ENCODE data around the gene NINJ1. TPM values are rescaled to one million over a fixed set of nuclear protein-coding genes. Genes with fewer than 3 reads are reported as not detected.

Gene NINJ1
- total and polyA plus RNA-seq, 4 experiments from 2014 or later: 31.1 to 92.4 (median 53.5) TPM

GRCh38 chr9:93128011-93128714, 5.9 kb downstream of the NINJ1 start:
- no peak overlapping the region for H3K27ac ChIP-seq (ENCODE audit: low read depth, low read length)
- Mint-ChIP-seq H3K27me3 (no peaks in the 10 kb centered on the region), H3K4me3 (peak overlapping the region in 4 of 8 donors; percentile 4 to 23 (median 14)), H3K9me3 (no peaks in the 10 kb centered on the region), H3K36me3 (peaks cover 0 to 31% of the 10 kb centered on the region in 2 donors), H3K27ac (peak overlapping the region; percentile 58 to 98 (median 80)), H3K4me1 (peaks cover 41 to 89% (median 61%) of the 10 kb centered on the region in 4 donors)
- H3K9me3 ChIP-seq (ENCODE audit: control insufficient read depth in 1 of 2, low read length in 2 of 2): no peaks in the 10 kb centered on the region
- POLR2A ChIA-PET (ENCODE audit: partially characterized antibody): interaction anchor here (1.4 kb wide), 1 partner anchor 32 kb away, joined by 3 read pairs; the partner anchor contains the start of gene CARD19
- intact Hi-C loops (cut with micrococcal nuclease): no loop called here
- CTCF ChIA-PET (ENCODE audit: partially characterized antibody): interaction anchor here (1.0 to 1.6 kb wide), 2 partner anchors 8 to 19 kb away, joined by 3 to 7 read pairs; no protein-coding TSS in a partner anchor
- H3K4me3 ChIP-seq (ENCODE audit: low read length in 2 of 2): no peak overlapping the region
- H3K27me3 ChIP-seq (ENCODE audit: insufficient read depth, low read length): no peaks in the 10 kb centered on the region
- H3K36me3 ChIP-seq (ENCODE audit: insufficient read depth, low read length): peaks cover 7% of the 10 kb centered on the region
- DNase-seq: peak in 1 of 5 donors; percentile 24
- H3K4me1 ChIP-seq (ENCODE audit: insufficient read depth, low read length): peaks cover 74% of the 10 kb centered on the region

GRCh38 chr9:93127395-93127911, 6.6 kb downstream of the NINJ1 start:
- H3K9me3 Mint-ChIP-seq: no peaks in the 10 kb centered on the region

GRCh38 chr9:93126825-93127368, 7.2 kb downstream of the NINJ1 start:
- H3K36me3 Mint-ChIP-seq: peaks cover 0 to 31% of the 10 kb centered on the region in 2 donors
- H3K27ac Mint-ChIP-seq: peak overlapping the region; percentile 35 to 87 (median 74)
- H3K9me3 ChIP-seq (ENCODE audit: control insufficient read depth in 1 of 2, low read length in 2 of 2): no peaks in the 10 kb centered on the region
- peaks cover 61% of the 10 kb centered on the region for H3K4me1 ChIP-seq (ENCODE audit: insufficient read depth, low read length)
- peak overlapping the region in 4 of 8 donors; percentile 48 to 74 (median 54) for H3K4me3 Mint-ChIP-seq
- H3K27me3 Mint-ChIP-seq: no peaks in the 10 kb centered on the region
- H3K4me1 Mint-ChIP-seq: peaks cover 28 to 77% (median 50%) of the 10 kb centered on the region in 4 donors
- H3K4me3 ChIP-seq (ENCODE audit: low read length in 2 of 2): no peak overlapping the region
- peaks cover 7% of the 10 kb centered on the region for H3K36me3 ChIP-seq (ENCODE audit: insufficient read depth, low read length)
- DNase-seq: peak in 1 of 5 donors; percentile 43
- POLR2A ChIA-PET (ENCODE audit: partially characterized antibody): interaction anchor here (0.6 to 1.4 kb wide), 4 partner anchors 20 to 130 kb away, joined by 3 to 5 read pairs (median 3); partner anchors contain the start of gene CARD19
- peak overlapping the region; percentile 55 for H3K27ac ChIP-seq (ENCODE audit: low read depth, low read length)
- CTCF ChIA-PET (ENCODE audit: partially characterized antibody): interaction anchor here (1.6 kb wide), 1 partner anchor 18 kb away, joined by 7 read pairs; no protein-coding TSS in a partner anchor
- intact Hi-C loops (cut with micrococcal nuclease): no loop called here
- no peaks in the 10 kb centered on the region for H3K9me3 Mint-ChIP-seq
- no peaks in the 10 kb centered on the region for H3K27me3 ChIP-seq (ENCODE audit: insufficient read depth, low read length)

More at GRCh38 chr9:93127395-93127911, 6.6 kb downstream of the NINJ1 start:
- DNase-seq: peak in 1 of 5 donors; percentile 35
- Histone ChIP-seq H3K4me1 (ENCODE audit: insufficient read depth, low read length) (peaks cover 67% of the 10 kb centered on the region), H3K4me3 (ENCODE audit: low read length in 2 of 2) (no peak overlapping the region), H3K9me3 (ENCODE audit: control insufficient read depth in 1 of 2, low read length in 2 of 2) (no peaks in the 10 kb centered on the region), H3K27me3 (ENCODE audit: insufficient read depth, low read length) (no peaks in the 10 kb centered on the region), H3K27ac (ENCODE audit: low read depth, low read length) (peak overlapping the region; percentile 55), H3K36me3 (ENCODE audit: insufficient read depth, low read length) (peaks cover 7% of the 10 kb centered on the region)
- Mint-ChIP-seq H3K27ac (peak overlapping the region; percentile 60 to 87 (median 74)), H3K36me3 (peaks cover 0 to 31% of the 10 kb centered on the region in 2 donors), H3K4me1 (peaks cover 34 to 82% (median 55%) of the 10 kb centered on the region in 4 donors), H3K27me3 (no peaks in the 10 kb centered on the region), H3K4me3 (peak overlapping the region in 3 of 8 donors; percentile 16 to 57 (median 48))
- ChIA-PET CTCF (ENCODE audit: partially characterized antibody) (interaction anchor here (1.6 kb wide), 1 partner anchor 18 kb away, joined by 7 read pairs; no protein-coding TSS in a partner anchor), POLR2A (ENCODE audit: partially characterized antibody) (interaction anchor here (0.6 to 1.4 kb wide), 3 partner anchors 20 to 34 kb away, joined by 3 to 5 read pairs (median 3); partner anchors contain the start of gene CARD19)
- intact Hi-C loops (cut with micrococcal nuclease): no loop called here

GRCh38 chr9:93126151-93126781, 7.8 kb downstream of the NINJ1 start:
- Mint-ChIP-seq H3K27ac (peak overlapping the region; percentile 80 to 97 (median 93)), H3K4me1 (peaks cover 23 to 74% (median 44%) of the 10 kb centered on the region in 4 donors), H3K36me3 (peaks cover 0 to 32% of the 10 kb centered on the region in 2 donors), H3K27me3 (no peaks in the 10 kb centered on the region), H3K9me3 (no peaks in the 10 kb centered on the region), H3K4me3 (peak overlapping the region in 6 of 8 donors; percentile 16 to 86 (median 74))
- intact Hi-C loops (cut with micrococcal nuclease): no loop called here
- no peak overlapping the region for H3K4me3 ChIP-seq (ENCODE audit: low read length in 2 of 2)
- no peaks in the 10 kb centered on the region for H3K9me3 ChIP-seq (ENCODE audit: control insufficient read depth in 1 of 2, low read length in 2 of 2)
- peaks cover 7% of the 10 kb centered on the region for H3K36me3 ChIP-seq (ENCODE audit: insufficient read depth, low read length)
- CTCF ChIA-PET (ENCODE audit: partially characterized antibody): interaction anchor here (1.0 to 2.3 kb wide), 3 partner anchors 17 to 177 kb away, joined by 3 to 20 read pairs (median 4); no protein-coding TSS in a partner anchor
- H3K4me1 ChIP-seq (ENCODE audit: insufficient read depth, low read length): peaks cover 55% of the 10 kb centered on the region
- H3K27me3 ChIP-seq (ENCODE audit: insufficient read depth, low read length): no peaks in the 10 kb centered on the region
- POLR2A ChIA-PET (ENCODE audit: partially characterized antibody): interaction anchor here (1.0 to 1.9 kb wide), 9 partner anchors 8 to 172 kb away, joined by 3 to 8 read pairs (median 4); partner anchors contain the start of genes CARD19 and NINJ1
- peak overlapping the region; percentile 55 for H3K27ac ChIP-seq (ENCODE audit: low read depth, low read length)
- peak in 1 of 5 donors; percentile 52 for DNase-seq

GRCh38 chr9:93125331-93125894, 8.6 kb downstream of the NINJ1 start:
- intact Hi-C loops (cut with micrococcal nuclease): no loop called here
- Mint-ChIP-seq H3K4me3 (peak overlapping the region in 4 of 8 donors; percentile 45 to 86 (median 78)), H3K4me1 (peaks cover 23 to 68% (median 39%) of the 10 kb centered on the region in 4 donors), H3K27ac (peak overlapping the region; percentile 80 to 97 (median 93)), H3K27me3 (no peaks in the 10 kb centered on the region), H3K9me3 (no peaks in the 10 kb centered on the region), H3K36me3 (peaks cover 0 to 36% of the 10 kb centered on the region in 2 donors)
- Histone ChIP-seq H3K27ac (ENCODE audit: low read depth, low read length) (peak overlapping the region; percentile 19), H3K27me3 (ENCODE audit: insufficient read depth, low read length) (no peaks in the 10 kb centered on the region), H3K4me1 (ENCODE audit: insufficient read depth, low read length) (peaks cover 48% of the 10 kb centered on the region), H3K36me3 (ENCODE audit: insufficient read depth, low read length) (peaks cover 7% of the 10 kb centered on the region), H3K9me3 (ENCODE audit: control insufficient read depth in 1 of 2, low read length in 2 of 2) (no peaks in the 10 kb centered on the region), H3K4me3 (ENCODE audit: low read length in 2 of 2) (no peak overlapping the region)
- ChIA-PET POLR2A (ENCODE audit: partially characterized antibody) (interaction anchor here (1.0 to 1.9 kb wide), 8 partner anchors 9 to 171 kb away, joined by 3 to 8 read pairs (median 4); partner anchors contain the start of genes CARD19 and NINJ1), CTCF (ENCODE audit: partially characterized antibody) (interaction anchor here (1.0 to 2.3 kb wide), 3 partner anchors 16 to 178 kb away, joined by 3 to 20 read pairs (median 4); no protein-coding TSS in a partner anchor)
- DNase-seq: peak in 1 of 5 donors; percentile 35

GRCh38 chr9:93124793-93125192, 9.3 kb downstream of the NINJ1 start:
- H3K9me3 Mint-ChIP-seq: no peaks in the 10 kb centered on the region
- peaks cover 48% of the 10 kb centered on the region for H3K4me1 ChIP-seq (ENCODE audit: insufficient read depth, low read length)
- H3K27ac ChIP-seq (ENCODE audit: low read depth, low read length): no peak overlapping the region
- DNase-seq: peak in 1 of 5 donors; percentile 29
- peak overlapping the region in 1 of 8 donors; percentile 26 for H3K4me3 Mint-ChIP-seq
- H3K4me1 Mint-ChIP-seq: peaks cover 28 to 71% (median 42%) of the 10 kb centered on the region in 4 donors
- H3K36me3 ChIP-seq (ENCODE audit: insufficient read depth, low read length): peaks cover 7% of the 10 kb centered on the region
- H3K36me3 Mint-ChIP-seq: peaks cover 0 to 41% of the 10 kb centered on the region in 2 donors
- ChIA-PET CTCF (ENCODE audit: partially characterized antibody) (interaction anchor here (2.3 kb wide), 1 partner anchor 16 kb away, joined by 20 read pairs; no protein-coding TSS in a partner anchor), POLR2A (ENCODE audit: partially characterized antibody) (interaction anchor here (1.2 to 1.9 kb wide), 2 partner anchors 9 to 19 kb away, joined by 5 to 8 read pairs; partner anchors contain the start of gene NINJ1)
- no peaks in the 10 kb centered on the region for H3K27me3 ChIP-seq (ENCODE audit: insufficient read depth, low read length)
- no peaks in the 10 kb centered on the region for H3K9me3 ChIP-seq (ENCODE audit: control insufficient read depth in 1 of 2, low read length in 2 of 2)
- no peaks in the 10 kb centered on the region for H3K27me3 Mint-ChIP-seq
- no peak overlapping the region for H3K4me3 ChIP-seq (ENCODE audit: low read length in 2 of 2)
- intact Hi-C loops (cut with micrococcal nuclease): no loop called here
- peak overlapping the region in 4 of 7 donors; percentile 22 to 81 (median 41) for H3K27ac Mint-ChIP-seq
